WTC11 (cell line): ENCODE data around the gene TMEM239.

Source experiments
- CREM ChIP-seq: sonication (generic); formaldehyde crosslinking; IDR thresholded peaks from 2 replicates; pipeline ENCODE4 v1.8.1; 2022; ENCODE audit warnings: mild to moderate bottlenecking, missing genetic modification reagents, moderate library complexity
- CTCF ChIP-seq: fragments of 200-600 bp; IDR thresholded peaks from 2 replicates; pipeline ENCODE4 v1.8.0; 2022; ENCODE audit warnings: antibody characterized with exemption
- ESRRA ChIP-seq: sonication (generic); formaldehyde crosslinking; IDR thresholded peaks from 2 replicates; pipeline ENCODE4 v1.8.1; 2022; ENCODE audit warnings: mild to moderate bottlenecking, missing genetic modification reagents, borderline replicate concordance
- ETV6 ChIP-seq: sonication (generic); formaldehyde crosslinking; IDR thresholded peaks from 2 replicates; pipeline ENCODE4 v1.8.1; 2022; ENCODE audit warnings: mild to moderate bottlenecking, missing genetic modification reagents
- JUN ChIP-seq: sonication (generic); formaldehyde crosslinking; IDR thresholded peaks from 2 replicates; pipeline ENCODE4 v1.8.0; 2023; ENCODE audit warnings: mild to moderate bottlenecking, missing genetic modification reagents
- KAT7 ChIP-seq: sonication (generic); formaldehyde crosslinking; IDR thresholded peaks from 2 replicates; pipeline ENCODE4 v1.8.1; 2023; ENCODE audit warnings: missing genetic modification reagents, mild to moderate bottlenecking, borderline replicate concordance
- MAX ChIP-seq: sonication (generic); formaldehyde crosslinking; IDR thresholded peaks from 2 replicates; pipeline ENCODE4 v1.8.0; 2022; ENCODE audit warnings: mild to moderate bottlenecking, missing genetic modification reagents
- NFYB ChIP-seq: sonication (generic); formaldehyde crosslinking; conservative IDR thresholded peaks from 2 replicates; pipeline ENCODE4 v1.8.0; 2022; ENCODE audit warnings: low read depth, missing genetic modification reagents
- SP1 ChIP-seq: sonication (generic); formaldehyde crosslinking; conservative IDR thresholded peaks from 2 replicates; pipeline ENCODE4 v1.8.1; 2022; ENCODE audit warnings: missing genetic modification reagents
- STAT6 ChIP-seq: sonication (generic); formaldehyde crosslinking; conservative IDR thresholded peaks from 2 replicates; pipeline ENCODE4 v1.8.1; 2023; ENCODE audit warnings: mild to moderate bottlenecking, low read depth, missing genetic modification reagents, moderate library complexity
- ZNF423 ChIP-seq: fragments of 250-450 bp; sonication (Bioruptor Pico); IDR thresholded peaks from 2 replicates; pipeline ENCODE4 v2.1.2; 2022; ENCODE audit warnings: mild to moderate bottlenecking, moderate library complexity

GRCh38 chr20:2796011-2796660 lies 20.0 kb upstream of the TMEM239 start:
- no peak for TF ChIP-seq NFYB
- no peak for TF ChIP-seq ESRRA (CRISPR knock-in tag)
- no peak for TF ChIP-seq CREM (CRISPR knock-in tag)
- TF ChIP-seq CTCF = no peak
- TF ChIP-seq MAX (CRISPR knock-in tag) = no peak
- TF ChIP-seq JUN = no peak
- no peak for TF ChIP-seq KAT7 (CRISPR knock-in tag)
- no peak for TF ChIP-seq STAT6 (CRISPR knock-in tag)
- no peak for TF ChIP-seq ETV6 (CRISPR knock-in tag)
- TF ChIP-seq SP1 (CRISPR knock-in tag) = no peak
- TF ChIP-seq ZNF423 = no peak
